Small intestine (tissue), 7 donors: Measurements from ENCODE around the gene LMNTD1. TPM values are rescaled to one million over a fixed set of nuclear protein-coding genes. Genes with fewer than 3 reads are reported as not detected.
A peak's percentile ranks its signal among the peaks of the same experiment; 100 is the strongest.

Source experiments
- DNase-seq, 2 donors: peaks; one replicate each; pipeline versions ENCODE4 v3.0.0 to v3.0.0-alpha.2; 2013
- FAIRE-seq: peaks from 2 replicates; lab custom pipeline; 2012; peaks lifted over from hg19 to GRCh38; lab: Jason Lieb, UNC
- H3K27ac ChIP-seq, 3 donors: one replicate each; pipeline ENCODE4 v1.5.1; 2013; ENCODE audit warnings: low read length in 2 of 3, mild to moderate bottlenecking in 2 of 3, control low read depth in 1 of 3, inconsistent platforms in 1 of 3, low read depth in 1 of 3, moderate library complexity in 1 of 3
- H3K27me3 ChIP-seq, 3 donors: one replicate each; pipeline ENCODE4 v1.6.1; 2013; ENCODE audit warnings: low read length in 3 of 3, inconsistent platforms in 1 of 3; ENCODE audit not compliant: control insufficient read depth in 3 of 3, insufficient read depth in 3 of 3
- H3K36me3 ChIP-seq, 3 donors: one replicate each; pipeline ENCODE4 v1.6.1; 2013; ENCODE audit warnings: low read length in 3 of 3, inconsistent platforms in 1 of 3, low read depth in 1 of 3, mild to moderate bottlenecking in 1 of 3, moderate library complexity in 1 of 3; ENCODE audit not compliant: control insufficient read depth in 3 of 3, insufficient read depth in 2 of 3
- H3K4me1 ChIP-seq, 3 donors: one replicate each; pipeline ENCODE4 v1.6.1; 2013; ENCODE audit warnings: low read length in 2 of 3, inconsistent platforms in 1 of 3, low read depth in 1 of 3, mild to moderate bottlenecking in 1 of 3, moderate library complexity in 1 of 3; ENCODE audit not compliant: control insufficient read depth in 3 of 3, insufficient read depth in 2 of 3
- H3K4me3 ChIP-seq, 3 donors: one replicate each; pipeline ENCODE4 v1.5.1; 2013; ENCODE audit warnings: low read length in 3 of 3, control low read depth in 1 of 3, inconsistent platforms in 1 of 3, low read depth in 1 of 3, mild to moderate bottlenecking in 1 of 3, moderate library complexity in 1 of 3
- H3K9me3 ChIP-seq, 2 donors: one replicate each; pipeline ENCODE4 v1.6.1; 2013; ENCODE audit warnings: low read depth in 1 of 2, low read length in 1 of 2; ENCODE audit not compliant: control insufficient read depth in 2 of 2, insufficient read depth in 1 of 2
- WGBS, 3 donors: extraction: QIAGEN DNeasy Blood & Tissue Kit; methylation state at CpG; one replicate each; pipeline ENCODE4 v1.1.7; 2013; 5-methylcytosine and 5-hydroxymethylcytosine counted together
- polyA plus RNA-seq, 4 donors: library from polyadenylated mRNA; stranded (reverse) in 3 of 4; unstranded in 1 of 4; fragments of 200-250 nt in 3 of 4; fragments of 120-200 nt in 1 of 4; gene quantifications; one replicate each; pipeline versions ENCODE4 v1.2.1 to v1.2.3, GENCODE V29; 2013
- donor health status: healthy with polysubstance abuse.
- donor health status: control.
- donor health status: control.
- donor health status: Bipolar disorder and iron deficiency.
- donor health status: healthy.

LMNTD1 gene
- polyA plus RNA-seq, 4 donors: 0.12 TPM; not detected in 3

DNA sequence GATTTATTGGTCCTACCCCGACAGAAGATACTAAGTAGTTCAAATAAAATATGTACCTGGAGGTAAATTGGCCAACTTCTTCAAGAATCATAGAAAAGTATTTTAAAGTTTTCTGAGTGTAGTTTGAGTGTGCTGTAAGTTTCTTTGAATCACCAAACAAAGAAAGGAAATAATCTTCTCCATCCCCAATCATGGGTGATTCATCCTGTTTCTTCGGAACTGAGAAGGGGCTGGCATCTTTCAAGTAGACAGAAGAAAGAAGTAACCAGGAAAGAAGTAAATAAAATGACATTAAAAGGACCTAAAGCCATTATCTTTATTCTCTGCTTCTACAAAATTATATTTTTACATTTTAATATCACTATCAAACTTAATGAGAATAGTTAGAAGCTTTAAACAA is 6.8 kb downstream of the LMNTD1 start:
- H3K4me3 ChIP-seq: no peak overlapping the region
- no peaks in the 10 kb centered on the region for H3K4me1 ChIP-seq
- no peak overlapping the region for H3K27ac ChIP-seq
- H3K27me3 ChIP-seq: no peaks in the 10 kb centered on the region
- WGBS, 3 donors: 74 to 77% (median 77%) methylated on average over 2 of the region's 2 CpGs
- no peak for DNase-seq
- H3K36me3 ChIP-seq: no peaks in the 10 kb centered on the region
- FAIRE-seq: no peak
- no peaks in the 10 kb centered on the region for H3K9me3 ChIP-seq

- Histone ChIP-seq H3K9me3 (no peaks in the 10 kb centered on the region), H3K27ac (no peak overlapping the region), H3K4me1 (no peaks in the 10 kb centered on the region), H3K36me3 (no peaks in the 10 kb centered on the region), H3K27me3 (no peaks in the 10 kb centered on the region), H3K4me3 (no peak overlapping the region)
- FAIRE-seq: no peak
- DNase-seq: peak in 1 of 2 donors; percentile 2
- WGBS, 3 donors: 63 to 73% (median 64%) methylated on average over 1 of the region's 1 CpG
Observed at GRCh38 chr12:25533150-25533549, 19.9 kb downstream of the LMNTD1 start.

GRCh38 chr12:25531502-25532052 is 21.5 kb downstream of the LMNTD1 start:
- FAIRE-seq (no peak), DNase-seq (no peak)
- no peaks in the 10 kb centered on the region for H3K36me3 ChIP-seq
- 45 to 48% (median 46%) methylated on average over 2 of the region's 2 CpGs for WGBS, 3 donors
- H3K9me3 ChIP-seq: no peaks in the 10 kb centered on the region
- no peaks in the 10 kb centered on the region for H3K4me1 ChIP-seq
- no peak overlapping the region for H3K4me3 ChIP-seq
- H3K27ac ChIP-seq: no peak overlapping the region
- no peaks in the 10 kb centered on the region for H3K27me3 ChIP-seq

GRCh38 chr12:25529738-25530137 is 23.3 kb downstream of the LMNTD1 start:
- no peaks in the 10 kb centered on the region for H3K9me3 ChIP-seq
- no peaks in the 10 kb centered on the region for H3K36me3 ChIP-seq
- no peak overlapping the region for H3K27ac ChIP-seq
- no peak overlapping the region for H3K4me3 ChIP-seq
- no peaks in the 10 kb centered on the region for H3K27me3 ChIP-seq
- FAIRE-seq (no peak), DNase-seq (no peak)
- H3K4me1 ChIP-seq: no peaks in the 10 kb centered on the region

DNA sequence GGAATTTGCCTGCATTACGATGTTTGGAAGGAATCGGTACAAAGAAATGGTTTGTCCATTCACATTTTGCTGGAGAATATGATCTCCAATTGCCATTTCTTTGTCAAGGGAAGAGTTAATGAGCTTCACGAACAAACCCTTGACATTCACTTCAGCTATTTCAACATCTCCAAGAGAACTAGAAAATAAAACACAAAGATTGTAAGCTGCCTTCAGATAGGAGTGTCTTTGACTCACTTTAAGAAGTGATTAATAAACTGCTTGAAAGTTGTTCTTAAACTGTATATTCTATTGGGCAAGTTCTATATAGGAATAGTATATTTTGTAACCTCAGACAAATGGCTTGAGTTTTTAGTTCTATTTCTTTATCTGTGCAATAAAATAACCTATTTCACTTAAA is 26.3 kb downstream of the LMNTD1 start:
- H3K9me3 ChIP-seq: no peaks in the 10 kb centered on the region
- no peak overlapping the region for H3K27ac ChIP-seq
- 76 to 82% (median 76%) methylated on average over 3 of the region's 3 CpGs for WGBS, 3 donors
- no peaks in the 10 kb centered on the region for H3K27me3 ChIP-seq
- DNase-seq: no peak
- no peak for FAIRE-seq
- no peaks in the 10 kb centered on the region for H3K36me3 ChIP-seq
- no peak overlapping the region for H3K4me3 ChIP-seq
- no peaks in the 10 kb centered on the region for H3K4me1 ChIP-seq

DNA sequence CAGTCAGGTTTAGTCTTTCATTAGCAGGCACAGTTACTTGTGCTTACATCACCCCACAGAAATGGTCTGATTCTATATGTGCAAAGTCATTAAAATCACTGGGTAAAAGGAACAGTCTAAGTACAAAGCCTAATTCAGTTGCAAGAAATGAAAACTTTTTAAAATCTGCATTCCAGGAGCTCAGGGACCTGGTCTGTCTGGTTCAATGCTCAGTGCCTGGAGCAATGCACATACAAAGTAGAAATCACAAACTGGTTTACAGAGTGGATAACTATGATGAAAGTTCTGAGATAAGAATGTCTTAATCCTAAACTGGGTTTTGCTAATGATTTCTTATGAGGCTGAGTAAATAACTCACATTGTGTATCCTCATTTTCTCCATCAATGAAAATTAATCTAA is 28.7 kb downstream of the LMNTD1 start:
- FAIRE-seq (no peak), DNase-seq (no peak)
- Histone ChIP-seq H3K9me3 (no peaks in the 10 kb centered on the region), H3K27ac (no peak overlapping the region), H3K36me3 (no peaks in the 10 kb centered on the region), H3K4me3 (no peak overlapping the region), H3K27me3 (no peaks in the 10 kb centered on the region), H3K4me1 (no peaks in the 10 kb centered on the region)

- H3K36me3 ChIP-seq: no peaks in the 10 kb centered on the region
- H3K27ac ChIP-seq: no peak overlapping the region
- FAIRE-seq (no peak), DNase-seq (no peak)
- H3K9me3 ChIP-seq: no peaks in the 10 kb centered on the region
- no peaks in the 10 kb centered on the region for H3K27me3 ChIP-seq
- H3K4me1 ChIP-seq: no peaks in the 10 kb centered on the region
- no peak overlapping the region for H3K4me3 ChIP-seq
- 53 to 64% (median 53%) methylated on average over 5 of the region's 5 CpGs for WGBS, 3 donors
Observed at GRCh38 chr12:25521625-25522256, 31.3 kb downstream of the LMNTD1 start.

DNA sequence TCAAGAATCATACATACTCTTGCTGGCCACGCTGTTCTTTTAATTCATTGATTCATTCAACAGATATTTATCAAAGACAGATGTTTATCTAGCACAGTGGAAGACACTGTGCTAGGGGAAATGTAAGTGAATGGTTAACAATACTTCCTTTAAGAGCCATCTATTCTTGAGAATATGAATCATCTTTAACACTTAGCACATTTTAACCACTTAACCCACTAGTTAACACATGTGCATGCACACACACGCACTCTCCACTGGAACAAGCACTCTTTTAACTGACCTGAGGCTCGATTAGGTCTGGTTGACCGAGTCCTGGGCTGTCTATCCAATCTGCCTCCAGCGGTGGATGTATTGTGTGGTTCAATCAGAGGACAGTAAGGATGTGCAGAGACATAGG is 34.6 kb downstream of the LMNTD1 start:
- H3K27me3 ChIP-seq: no peaks in the 10 kb centered on the region
- DNase-seq (no peak), FAIRE-seq (no peak)
- H3K9me3 ChIP-seq: no peaks in the 10 kb centered on the region
- 68 to 78% (median 70%) methylated on average over 5 of the region's 5 CpGs for WGBS, 3 donors
- H3K4me1 ChIP-seq: no peaks in the 10 kb centered on the region
- no peak overlapping the region for H3K4me3 ChIP-seq
- no peak overlapping the region for H3K27ac ChIP-seq
- H3K36me3 ChIP-seq: no peaks in the 10 kb centered on the region

DNA sequence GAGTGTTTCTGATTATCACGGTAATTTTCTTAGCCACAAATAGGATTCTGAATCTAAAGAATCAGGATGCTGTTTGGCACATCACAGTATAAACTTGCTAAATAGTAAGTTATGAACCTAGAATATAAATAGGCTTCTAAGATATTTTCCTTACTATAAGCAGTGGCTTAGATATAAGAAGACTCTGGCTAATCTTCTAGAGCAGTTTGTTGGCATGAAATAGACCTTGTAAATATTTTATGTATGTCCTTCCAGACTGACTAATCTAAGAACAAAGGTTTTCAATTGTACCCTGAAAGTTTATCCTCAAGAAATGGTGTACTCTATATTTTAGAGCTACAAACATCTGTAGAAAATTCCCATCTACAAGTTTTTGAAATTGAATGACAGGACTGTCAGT is 48.3 kb downstream of the LMNTD1 start:
- no peaks in the 10 kb centered on the region for H3K36me3 ChIP-seq
- no peak overlapping the region for H3K27ac ChIP-seq
- no peak for DNase-seq
- no peaks in the 10 kb centered on the region for H3K4me1 ChIP-seq
- FAIRE-seq: no peak
- H3K9me3 ChIP-seq: no peaks in the 10 kb centered on the region
- H3K4me3 ChIP-seq: no peak overlapping the region
- 84 to 91% (median 91%) methylated on average over 1 of the region's 1 CpG for WGBS, 3 donors
- H3K27me3 ChIP-seq: no peaks in the 10 kb centered on the region
